Left colon (tissue), 2 donors: ENCODE measurements around the gene SLC9A9. TPM values are rescaled to one million over a fixed set of nuclear protein-coding genes. Genes with fewer than 3 reads are reported as not detected.

Experiments
- ATAC-seq: fragments of 200-7000 bp; cut with Tn5 transposase; one replicate; pipeline ENCODE4 v1.9.1; 2020; ENCODE audit warnings: mild to moderate bottlenecking, moderate library complexity
- DNase-seq, 2 donors: peaks; one replicate each; pipeline ENCODE4 v3.0.0-alpha.2; 2020
- intact Hi-C, 2 donors: fragments of 100-400 bp; cut with DNase I in 1 of 2; cut with micrococcal nuclease in 1 of 2; formaldehyde crosslinking; loops; one replicate each; pipeline versions ENCODE4 v1.11.2 to v1.14.0; 2022; cut with DNase I, micrococcal nuclease
- total RNA-seq, 2 donors: library from RNA; stranded (reverse); fragmentation: NEBNext Ultra II Directional; extraction: Animal tissue kit (Norgen Biotek cat#: 25700); gene quantifications; one replicate each; pipeline ENCODE4 v1.2.1, GENCODE V29; 2021
- donor health status: DM: no; HTN: no; CAD: no.
- donor health status: DM: yes; HTN: yes; CAD: no.

SLC9A9 gene
- total RNA-seq, 2 donors from 2014 or later, result 2.7 to 7.4 TPM

DNA sequence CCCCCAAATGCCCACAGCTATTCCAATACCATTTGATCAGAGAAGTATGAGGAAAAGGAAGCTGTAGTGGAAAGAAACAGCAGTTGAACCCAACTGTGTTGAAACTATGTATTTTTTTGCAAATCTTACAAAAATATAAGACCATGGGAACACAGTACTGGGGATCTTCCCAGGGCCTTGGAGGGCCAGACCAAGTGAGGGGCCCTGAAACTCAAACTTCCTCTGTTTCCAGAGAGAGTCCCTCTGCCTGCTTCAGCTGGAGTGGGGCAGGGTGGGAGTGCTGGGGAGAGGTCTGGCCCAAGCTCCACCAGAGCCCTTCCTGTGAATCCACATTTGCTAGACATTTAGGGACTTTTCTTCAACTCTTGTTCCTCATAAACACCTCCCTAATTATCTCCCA lies 464.8 kb downstream of the SLC9A9 start:
- DNase-seq, result no peak
- intact Hi-C loops, result no loop called here
- ATAC-seq, result no peak

DNA sequence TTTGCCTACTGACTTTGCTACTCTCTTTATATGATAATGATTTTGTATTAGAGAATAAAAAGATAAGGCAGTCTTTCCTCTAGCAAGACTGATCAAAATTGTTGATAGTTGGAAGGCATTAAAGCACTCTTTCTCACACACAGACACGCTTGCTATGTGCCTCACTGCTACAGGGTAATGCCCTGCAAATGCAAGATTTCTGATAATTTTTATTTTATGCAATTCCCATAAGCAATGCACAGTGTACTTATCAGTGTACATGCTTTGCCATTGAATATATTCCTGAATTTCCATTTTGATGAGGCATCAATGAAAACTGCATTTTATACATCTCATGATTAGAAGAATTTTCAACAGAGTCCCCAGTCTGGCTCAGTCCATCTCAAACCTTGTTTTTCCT lies 465.5 kb downstream of the SLC9A9 start:
- DNase-seq (no peak), ATAC-seq (no peak)
- intact Hi-C loops, result no loop called here

DNA sequence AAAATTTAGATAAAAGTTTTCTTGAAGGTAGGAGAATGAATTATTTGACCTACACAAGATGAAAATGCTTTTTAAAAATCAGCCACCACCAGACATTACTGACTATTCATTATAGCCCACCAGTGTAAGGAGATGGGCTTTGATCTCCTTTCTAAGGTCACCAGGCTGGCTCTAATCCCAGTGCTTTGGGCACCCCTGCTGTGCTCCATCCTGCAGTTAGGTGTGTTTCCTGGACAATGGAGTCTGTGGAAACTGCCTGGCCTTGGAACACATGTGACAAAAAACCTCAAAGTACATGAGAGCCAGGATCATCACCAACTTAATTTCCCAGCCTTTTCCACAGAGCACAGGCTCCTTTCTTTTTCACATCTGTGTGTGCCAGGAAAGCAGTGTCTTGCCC lies 467.8 kb downstream of the SLC9A9 start:
- intact Hi-C loops, result no loop called here
- ATAC-seq, result no peak
- no peak for DNase-seq

DNA sequence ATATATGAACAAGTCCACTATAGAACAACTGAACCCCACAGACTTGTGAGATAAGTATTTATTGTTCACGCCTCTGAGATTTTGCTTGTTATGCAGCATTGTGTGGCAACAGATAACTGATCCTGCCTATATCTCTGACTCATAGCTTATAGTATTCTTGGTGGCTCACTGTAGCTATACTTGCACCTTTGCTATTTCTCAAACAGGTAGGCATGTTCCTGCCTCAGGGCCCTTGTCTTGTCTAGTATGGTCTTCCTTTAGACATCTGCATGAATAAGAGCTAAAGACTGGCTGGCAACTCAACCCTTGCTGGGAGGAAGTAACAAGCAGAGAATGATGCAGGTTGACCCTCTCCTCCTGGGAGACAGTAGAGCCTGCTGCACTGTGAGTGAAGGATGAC lies 472.6 kb downstream of the SLC9A9 start:
- intact Hi-C loops, result no loop called here
- ATAC-seq, result no peak
- no peak for DNase-seq

DNA sequence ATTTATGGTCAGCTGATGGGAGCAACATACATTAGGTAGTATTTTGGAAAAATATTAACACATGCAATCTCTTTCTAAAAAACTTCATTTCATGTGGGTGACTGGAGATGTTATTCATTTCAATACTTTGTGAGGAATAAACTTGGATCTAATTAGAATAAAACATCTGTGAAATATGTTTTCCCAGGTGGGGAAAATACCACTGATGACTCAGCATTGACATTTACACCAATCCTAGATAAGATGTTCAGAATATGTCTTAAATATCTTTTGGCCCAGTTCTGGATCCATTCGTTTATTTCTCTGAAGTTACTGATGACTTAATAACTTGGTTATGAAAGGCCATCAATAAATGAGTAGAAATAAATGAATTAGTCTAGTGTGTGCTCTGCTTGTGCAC lies 481.1 kb downstream of the SLC9A9 start:
- ATAC-seq (no peak), DNase-seq (no peak)
- intact Hi-C loops, result no loop called here

DNA sequence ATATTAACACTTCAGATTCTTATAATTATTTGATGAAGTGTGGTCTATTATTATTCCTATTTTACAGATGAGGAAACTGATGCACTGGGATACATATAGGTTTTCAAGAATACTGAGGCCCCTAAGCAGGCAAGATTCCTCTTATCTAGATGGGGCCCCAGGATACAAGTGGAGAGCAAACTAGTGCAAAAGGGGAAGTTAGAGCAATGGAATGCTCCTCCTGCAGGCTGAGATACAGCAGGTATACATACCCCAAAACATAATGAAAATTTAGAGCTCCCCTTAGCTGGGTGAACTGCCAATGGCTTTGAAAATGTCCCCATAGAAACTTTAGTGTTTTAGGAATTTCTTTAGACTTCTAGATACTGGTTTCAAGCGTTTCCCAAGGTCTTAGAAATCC lies 481.6 kb downstream of the SLC9A9 start:
- DNase-seq (no peak), ATAC-seq (no peak)
- intact Hi-C loops, result no loop called here

DNA sequence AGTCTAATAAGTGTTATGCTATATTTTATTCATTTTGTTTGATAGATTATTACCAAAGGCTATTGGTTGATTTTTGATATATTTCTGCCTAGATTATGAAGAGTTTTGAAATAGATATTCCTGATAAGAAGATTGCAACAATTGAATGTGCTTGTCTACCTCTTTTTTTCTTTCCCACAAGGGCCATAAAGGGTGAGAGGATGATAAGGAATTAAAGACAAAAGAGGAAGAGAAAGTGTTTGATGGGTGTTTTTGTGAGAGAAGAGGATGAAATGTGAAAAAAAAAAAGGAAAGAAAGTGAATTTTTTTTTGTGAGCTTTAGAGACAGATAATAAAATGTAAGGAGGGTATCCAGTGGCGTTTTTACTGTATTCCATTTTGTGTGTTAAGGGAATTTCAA lies 484.3 kb downstream of the SLC9A9 start:
- ATAC-seq (no peak), DNase-seq (no peak)
- intact Hi-C loops, result no loop called here

DNA sequence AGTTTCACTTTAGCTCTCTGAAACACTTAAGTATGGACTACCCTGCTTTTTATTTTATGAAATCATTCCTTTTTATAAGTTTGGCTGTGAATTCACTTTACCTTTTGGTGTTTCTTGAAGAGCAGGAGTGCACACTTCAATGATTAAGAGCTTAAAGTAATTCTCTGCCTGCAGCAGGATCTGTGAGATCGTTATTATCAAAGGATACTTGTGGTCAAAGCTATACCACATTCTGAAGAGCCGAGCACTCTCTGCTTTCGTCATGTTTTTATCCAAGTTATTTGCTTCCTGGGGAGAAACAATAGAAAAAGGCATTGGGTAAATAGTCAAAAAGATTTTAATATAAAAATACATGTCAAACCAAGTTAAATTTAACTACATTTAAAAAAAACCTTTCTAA lies 485.0 kb downstream of the SLC9A9 start:
- DNase-seq, result no peak
- ATAC-seq, result no peak
- intact Hi-C loops, result no loop called here

DNA sequence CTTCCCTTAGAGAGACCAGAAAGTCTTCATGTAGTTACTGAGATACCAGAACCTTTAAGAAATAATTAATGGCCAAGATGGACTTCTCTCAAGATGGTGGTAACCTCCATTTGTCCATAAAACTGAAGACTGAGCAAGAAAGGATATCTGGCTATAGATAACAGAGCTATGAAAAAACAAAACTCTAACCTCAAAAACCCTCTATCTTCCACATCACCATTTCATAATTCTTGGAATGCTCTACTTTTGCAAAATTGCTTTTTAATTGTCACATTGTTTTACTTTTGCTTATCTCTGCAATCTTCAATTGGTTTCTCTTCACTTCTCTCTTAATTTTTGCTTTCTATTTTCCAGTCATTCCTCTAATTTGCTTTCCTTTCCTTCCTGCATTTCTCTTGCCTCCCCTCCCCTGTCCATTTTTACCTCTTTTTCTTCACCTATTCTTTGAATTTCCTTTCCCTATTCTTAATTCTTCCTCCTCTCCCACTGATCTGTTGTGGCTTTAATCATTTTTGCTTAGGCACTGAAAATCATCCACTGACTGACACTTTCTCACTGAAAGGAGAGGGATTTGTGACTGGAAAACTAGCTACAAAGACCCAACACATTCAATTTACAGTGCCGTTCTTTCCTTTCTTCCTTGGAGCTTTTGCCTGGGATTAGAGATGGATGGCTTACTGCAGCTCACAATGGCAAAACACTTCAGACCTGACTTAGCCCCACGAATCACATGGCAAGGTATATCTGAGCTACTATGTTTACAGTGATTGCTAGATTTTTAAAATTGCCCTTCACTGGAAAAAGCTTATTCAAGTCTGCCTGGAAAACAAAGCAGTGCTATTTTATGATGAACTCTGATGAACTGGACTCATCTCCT lies 485.9 kb downstream of the SLC9A9 start:
- intact Hi-C loops, result no loop called here
- ATAC-seq, result no peak
- DNase-seq, result no peak

DNA sequence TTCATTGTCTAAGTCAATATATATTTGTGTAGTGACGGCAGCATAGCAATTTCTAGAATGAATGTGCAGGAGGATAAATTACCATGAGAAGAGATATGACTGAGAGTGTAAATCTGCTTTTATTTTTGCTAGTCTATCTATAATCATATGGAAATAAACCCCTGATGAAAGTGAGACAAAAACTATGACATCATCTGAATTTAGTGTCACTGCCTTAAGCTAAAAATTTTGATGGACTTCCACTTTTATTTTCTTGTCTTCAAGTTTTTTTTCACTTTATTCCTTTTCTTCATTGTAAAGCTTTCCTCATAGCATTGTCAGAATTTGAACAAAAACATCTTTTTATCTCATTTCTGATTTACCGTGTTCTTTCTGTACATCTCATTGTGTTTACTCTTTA lies 486.7 kb downstream of the SLC9A9 start:
- intact Hi-C loops, result no loop called here
- DNase-seq (no peak), ATAC-seq (no peak)

DNA sequence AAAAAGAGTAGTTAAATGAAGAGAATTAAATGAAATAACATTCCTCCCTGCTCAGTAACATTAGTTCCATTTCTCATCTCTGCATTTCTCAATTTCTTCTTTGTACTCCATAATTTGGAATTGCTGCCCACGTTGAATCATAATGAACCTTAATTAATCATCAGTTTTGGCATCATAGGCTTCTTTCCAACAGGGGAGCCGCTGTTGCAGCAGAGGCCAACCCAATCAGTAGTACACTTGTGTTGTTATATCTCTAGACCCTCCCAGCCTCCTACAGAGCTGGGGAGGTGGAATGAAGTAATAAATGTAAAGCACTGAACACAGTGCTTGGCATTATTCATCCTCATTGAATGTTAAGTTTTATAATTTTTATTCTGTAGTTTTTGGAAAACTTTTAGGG lies 488.0 kb downstream of the SLC9A9 start:
- intact Hi-C loops, result no loop called here
- DNase-seq (no peak), ATAC-seq (no peak)

DNA sequence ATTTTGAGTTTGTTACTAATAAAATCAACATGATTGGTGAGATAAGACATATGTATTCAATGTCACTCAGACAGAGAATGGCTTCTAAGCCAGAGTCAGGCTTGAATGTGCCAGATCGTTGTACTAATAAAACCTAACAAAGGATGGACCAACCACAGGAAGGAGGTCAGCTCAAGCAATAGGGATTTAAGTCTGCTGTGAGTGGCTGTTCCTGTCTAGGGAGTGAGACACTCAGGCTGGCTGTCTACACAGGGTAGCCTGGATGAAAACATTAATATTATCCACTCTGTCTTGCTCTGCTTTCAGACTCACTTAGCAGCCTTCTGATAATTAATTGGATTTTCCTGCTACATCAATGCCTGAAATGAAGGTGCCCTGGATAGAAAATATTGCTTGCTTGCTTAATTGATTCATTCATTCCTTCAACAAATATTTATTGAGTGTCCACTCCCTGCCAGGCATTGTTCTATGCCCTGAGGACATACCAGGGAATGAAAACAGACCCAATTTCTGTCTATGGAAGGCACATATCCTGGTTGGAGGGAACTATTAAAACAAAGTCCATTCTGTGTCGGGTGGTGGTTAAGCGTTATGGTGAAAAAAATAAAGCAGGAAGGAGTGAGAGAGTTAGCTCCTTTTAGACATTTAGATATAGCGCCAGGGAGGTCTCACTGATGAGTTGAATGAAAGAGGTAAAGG lies 489.3 kb downstream of the SLC9A9 start:
- intact Hi-C loops, result no loop called here
- peak; percentile 66 for ATAC-seq
- no peak for DNase-seq

DNA sequence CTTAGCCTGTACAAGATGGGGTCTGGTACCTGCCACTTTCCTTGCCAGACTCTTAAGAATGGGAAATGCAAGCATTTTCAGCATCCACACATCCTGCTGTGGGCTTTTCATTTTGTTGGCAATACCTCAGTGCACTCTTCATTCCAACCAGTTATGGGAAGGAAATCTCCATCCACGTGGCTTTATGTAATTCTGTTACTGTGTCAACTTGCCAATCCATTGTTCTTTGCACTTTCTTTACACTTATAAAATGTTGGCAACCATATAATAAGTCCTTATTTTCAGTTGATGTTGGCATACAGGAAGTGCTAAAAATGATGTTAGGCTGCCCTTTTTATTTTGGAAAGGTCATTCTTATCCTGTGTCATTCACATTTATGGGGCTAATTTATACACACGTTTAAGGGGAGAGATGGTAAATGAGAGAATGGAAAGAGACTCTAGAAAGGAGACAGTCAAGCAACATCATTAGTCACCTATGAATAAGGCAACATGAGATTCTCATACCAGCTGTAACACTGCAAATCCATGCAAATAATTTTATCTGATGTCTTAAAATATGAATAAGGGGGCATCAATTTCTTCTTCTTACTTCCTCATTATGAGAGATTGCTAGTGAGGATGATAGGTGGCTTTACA lies 490.0 kb downstream of the SLC9A9 start:
- ATAC-seq (peak; percentile 74), DNase-seq (no peak)
- intact Hi-C loops, result no loop called here

DNA sequence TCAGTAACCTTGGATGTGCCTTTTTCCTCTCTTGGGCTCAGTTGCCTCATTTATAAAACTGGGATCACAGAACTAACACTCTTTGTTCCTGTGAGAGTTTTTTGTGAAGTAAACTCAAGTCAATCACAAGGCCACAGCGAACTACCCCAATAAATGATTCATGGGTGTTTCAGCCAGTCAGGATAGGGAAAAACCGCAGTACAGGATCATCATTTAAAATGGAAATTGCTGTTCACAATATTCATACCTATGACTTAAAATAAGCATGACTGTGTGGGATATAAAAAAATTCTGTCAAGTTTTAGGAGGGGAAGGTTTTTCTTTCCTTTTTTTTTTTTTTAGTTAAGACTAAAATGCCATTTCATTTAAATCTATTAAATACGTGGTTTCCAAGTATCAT lies 490.6 kb downstream of the SLC9A9 start:
- DNase-seq (no peak), ATAC-seq (no peak)
- intact Hi-C loops, result no loop called here

DNA sequence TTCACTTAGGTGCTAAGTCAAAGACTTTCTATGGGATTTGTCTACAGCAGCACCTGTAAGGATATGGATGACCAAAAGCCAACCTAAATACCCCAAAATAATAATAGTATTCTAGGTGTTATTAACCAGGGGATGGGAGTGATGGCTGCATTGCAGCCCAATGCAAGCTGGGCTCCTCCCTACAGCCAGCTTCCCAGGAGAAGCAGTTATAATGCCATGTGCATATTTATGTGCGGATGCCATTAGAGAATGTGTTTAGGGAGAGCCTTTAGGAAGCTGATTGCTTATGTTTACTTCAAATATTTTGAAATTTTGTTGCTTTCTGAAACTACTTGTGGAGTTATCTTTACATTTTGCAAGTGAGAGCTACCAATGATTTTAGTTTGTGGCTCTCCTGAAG lies 491.4 kb downstream of the SLC9A9 start:
- intact Hi-C loops, result no loop called here
- ATAC-seq (no peak), DNase-seq (no peak)

DNA sequence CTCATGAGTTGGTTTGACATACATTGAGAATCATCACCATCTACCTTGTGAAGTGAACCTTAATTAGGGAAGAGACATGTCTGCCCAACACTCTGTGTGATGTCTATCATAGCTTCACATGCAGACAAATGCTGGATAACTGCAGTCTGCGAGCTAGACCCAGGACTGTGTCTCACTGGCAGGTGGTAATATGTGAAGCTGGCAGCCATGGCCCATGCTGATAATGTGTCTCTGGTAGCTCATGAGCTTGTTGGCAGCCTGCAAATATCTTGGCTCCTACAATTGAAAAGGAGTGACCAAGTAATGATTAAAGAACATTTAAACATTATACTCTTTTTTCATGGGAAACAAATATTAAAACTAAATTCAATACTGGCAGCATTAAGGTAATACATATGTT lies 493.9 kb downstream of the SLC9A9 start:
- DNase-seq (no peak), ATAC-seq (no peak)
- intact Hi-C loops, result no loop called here

DNA sequence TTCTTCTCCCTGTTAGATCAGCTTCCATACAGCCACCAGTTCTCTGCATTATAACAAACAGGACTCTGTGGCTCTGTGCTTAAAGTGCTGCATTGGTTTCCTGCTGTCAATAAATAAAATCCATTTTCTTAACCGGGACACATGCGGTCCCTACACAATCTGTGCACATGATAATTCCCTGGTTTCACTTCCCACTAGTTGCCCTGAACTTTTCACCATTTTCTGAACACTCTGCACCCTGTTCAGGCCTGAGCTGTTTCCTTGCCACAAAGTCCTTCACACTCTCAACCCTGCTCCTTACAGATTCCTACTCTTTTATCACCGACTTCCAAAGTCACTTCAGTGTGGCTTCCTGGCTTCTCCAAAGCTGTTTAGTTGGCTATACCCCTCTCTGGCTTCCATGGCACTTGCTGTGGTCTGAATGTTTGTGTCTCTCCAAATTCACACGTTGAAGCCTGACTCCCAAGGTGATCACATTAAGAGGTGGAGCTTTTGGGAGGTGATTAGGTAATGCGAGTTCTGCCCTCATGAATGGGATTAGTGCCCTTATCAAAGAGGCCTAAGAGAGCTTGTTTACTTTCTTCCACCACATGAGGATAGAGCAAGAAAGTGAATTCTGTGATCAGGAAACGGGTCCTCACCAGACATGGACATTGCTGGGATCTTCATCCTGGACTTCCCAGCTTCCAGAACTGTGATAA lies 495.3 kb downstream of the SLC9A9 start:
- DNase-seq (no peak), ATAC-seq (no peak)

DNA sequence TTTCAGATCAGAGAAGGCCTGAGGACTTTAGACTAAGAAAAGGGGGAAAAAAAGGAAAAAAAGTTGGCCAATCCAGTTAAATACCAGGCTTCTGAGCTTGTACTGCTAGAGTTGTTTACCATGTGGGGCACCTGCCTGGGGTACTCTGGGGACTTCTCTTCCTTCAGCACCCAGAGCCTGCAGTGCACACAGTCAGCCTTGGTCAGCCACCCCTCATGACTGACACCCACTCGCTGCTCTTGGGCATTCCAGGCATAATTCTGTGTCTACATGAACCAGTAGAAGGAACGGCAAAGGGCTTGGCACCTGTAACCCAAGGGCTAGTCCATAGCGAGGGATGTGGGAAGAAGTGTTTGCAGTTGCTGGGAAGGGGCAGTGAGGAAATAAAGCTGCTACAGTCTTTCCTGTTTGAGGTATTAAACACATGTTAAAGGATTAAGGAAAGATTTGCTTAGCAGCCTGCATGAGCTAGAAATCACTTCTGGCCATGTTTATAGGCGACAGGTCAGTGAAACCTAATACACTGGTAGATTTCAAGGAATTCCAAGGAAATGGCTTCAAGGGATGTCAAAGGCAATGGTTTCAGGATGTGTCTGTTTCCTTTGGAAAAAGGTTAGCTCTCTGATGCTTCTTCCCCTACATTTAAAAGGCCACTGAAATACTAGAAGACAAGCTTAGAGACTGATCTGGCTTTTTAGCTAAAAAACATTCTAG lies 496.2 kb downstream of the SLC9A9 start:
- intact Hi-C loops, result no loop called here
- DNase-seq, result no peak
- no peak for ATAC-seq

More for the DNA sequence above, 495.3 kb downstream of the SLC9A9 start:
- intact Hi-C loops, result no loop called here

DNA sequence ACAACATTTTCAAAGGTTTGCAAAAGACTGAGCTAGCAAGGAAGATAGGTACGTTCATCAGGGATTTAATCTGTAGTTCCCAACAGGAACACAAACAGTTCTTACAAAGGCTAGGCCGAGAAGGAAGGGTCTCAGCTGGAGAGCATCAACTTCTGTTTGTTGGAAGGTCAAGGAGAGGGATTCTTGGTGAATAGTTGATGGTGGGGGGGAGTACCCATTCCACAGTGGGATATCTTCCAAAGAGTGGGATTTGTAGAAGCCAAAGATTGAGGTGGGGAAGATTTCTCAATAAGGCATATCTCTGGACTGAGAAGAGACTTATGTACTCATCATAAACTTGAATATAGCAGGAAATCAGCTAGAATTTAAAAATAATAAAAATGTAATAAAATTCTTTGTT lies 496.9 kb downstream of the SLC9A9 start:
- no peak for DNase-seq
- intact Hi-C loops, result no loop called here
- ATAC-seq, result no peak
